Measurements from ENCODE around the gene MOB2.

GRCh38 chr11:1520663-1521267 is 34.2 kb upstream of the MOB2 start:
- TF ChIP-seq CTCF (conservative IDR thresholded peaks at IDR 0.05; ENCODE audit: low read length) (no peak), EZH2phosphoT487 (IDR thresholded peaks at IDR 0.05; ENCODE audit: borderline replicate concordance) (no peak)
